BJ (cell line): ENCODE data around the gene CDK14. TPM values are rescaled to one million over a fixed set of nuclear protein-coding genes. Genes with fewer than 3 reads are reported as not detected.
A peak's percentile ranks its signal among the peaks of the same experiment; 100 is the strongest.

ENCODE experiments used
- CTCF ChIA-PET: fragments of 350-600 bp; formaldehyde crosslinking; extraction: SDS; loops from one replicate; lab custom pipeline; 2021; ENCODE audit warnings: antibody characterized with exemption, inconsistent platforms; lab: Yijun Ruan, JAX
- POLR2A ChIA-PET: fragments of 300-600 bp; sonication (Branson Sonifier 250); formaldehyde crosslinking; extraction: SDS; loops from one replicate; lab custom pipeline; 2021; ENCODE audit warnings: antibody characterized with exemption; lab: Charles Lee
- DNase-seq: peaks from one replicate; pipeline ENCODE4 v3.0.0-alpha.2; 2011; ENCODE audit warnings: low read depth
- H3K27me3 ChIP-seq: 2 replicates; pipeline ENCODE4 v1.6.0; 2011; ENCODE audit warnings: low read length; ENCODE audit not compliant: control insufficient read depth, insufficient read depth
- H3K36me3 ChIP-seq: 2 replicates; pipeline ENCODE4 v1.5.1; 2011; ENCODE audit warnings: low read length; ENCODE audit not compliant: control insufficient read depth, insufficient read depth
- H3K4me3 ChIP-seq: 2 replicates; pipeline ENCODE4 v1.5.1; 2011; ENCODE audit warnings: low read depth, mild to moderate bottlenecking, control low read depth, low read length
- CTCF ChIP-seq: IDR thresholded peaks from 2 replicates; pipeline ENCODE4 v1.5.1; 2011; ENCODE audit warnings: low read depth, mild to moderate bottlenecking, control low read depth, inconsistent platforms, low read length, moderate library complexity; ENCODE audit not compliant: insufficient read depth
- polyA plus RNA-seq: library from polyadenylated mRNA; depleted of rRNA; stranded (reverse); fragments of >200 nt; gene quantifications from 2 replicates; pipeline ENCODE4 v1.2.3, GENCODE V29; 2011

CDK14 gene
- polyA plus RNA-seq, 1 experiment, result 6.7 TPM

- DNase-seq, result peak; percentile 17
- ChIA-PET CTCF (interaction anchor here (0.7 to 1.1 kb wide), 4 partner anchors 15 to 591 kb away, joined by 3 to 5 read pairs (median 3); no protein-coding TSS in a partner anchor), POLR2A (interaction anchor here (0.6 kb wide), 1 partner anchor 221 kb away, joined by 3 read pairs; no protein-coding TSS in a partner anchor)
- Histone ChIP-seq H3K4me3 (no peak overlapping the region), H3K27me3 (no peaks in the 10 kb centered on the region), H3K36me3 (no peaks in the 10 kb centered on the region)
- peak; percentile 44 for TF ChIP-seq CTCF
Measured at GRCh38 chr7:91046322-91047089, 450.4 kb downstream of the CDK14 start.

GRCh38 chr7:91047636-91048035 lies 451.5 kb downstream of the CDK14 start:
- no peak for TF ChIP-seq CTCF
- ChIA-PET CTCF (interaction anchor here (0.6 to 1.1 kb wide), 4 partner anchors 14 to 592 kb away, joined by 3 to 5 read pairs (median 3); no protein-coding TSS in a partner anchor), POLR2A (no interaction called here)
- H3K36me3 ChIP-seq, result no peaks in the 10 kb centered on the region
- H3K27me3 ChIP-seq, result no peaks in the 10 kb centered on the region
- no peak for DNase-seq
- no peak overlapping the region for H3K4me3 ChIP-seq

DNA sequence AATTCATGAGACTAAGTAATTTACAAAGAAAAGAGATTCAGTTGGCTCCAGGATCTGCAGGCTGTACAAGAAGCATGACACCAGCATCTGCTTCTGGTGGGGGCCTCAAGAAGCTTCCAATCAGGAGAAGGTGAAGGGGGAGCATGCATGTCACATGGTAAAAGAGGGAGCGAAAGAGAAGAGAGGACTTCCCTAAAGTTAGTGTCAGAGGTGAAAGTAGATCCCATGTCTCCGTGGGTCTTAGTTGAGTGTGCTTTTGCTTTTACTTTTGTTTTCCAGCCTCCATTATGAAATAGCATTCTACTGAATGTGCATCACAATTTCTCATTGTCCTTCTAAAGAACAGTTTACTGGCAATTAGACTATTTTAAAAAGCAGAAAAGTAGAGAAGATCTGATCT lies 454.6 kb downstream of the CDK14 start:
- H3K27me3 ChIP-seq, result no peaks in the 10 kb centered on the region
- H3K4me3 ChIP-seq, result no peak overlapping the region
- TF ChIP-seq CTCF, result no peak
- ChIA-PET POLR2A (no interaction called here), CTCF (interaction anchor here (0.7 to 1.1 kb wide), 2 partner anchors 8 to 16 kb away, joined by 3 read pairs; no protein-coding TSS in a partner anchor)
- DNase-seq, result no peak
- no peaks in the 10 kb centered on the region for H3K36me3 ChIP-seq

GRCh38 chr7:91051966-91052365 lies 455.8 kb downstream of the CDK14 start:
- no peak for TF ChIP-seq CTCF
- ChIA-PET POLR2A (no interaction called here), CTCF (no interaction called here)
- Histone ChIP-seq H3K27me3 (no peaks in the 10 kb centered on the region), H3K4me3 (no peak overlapping the region), H3K36me3 (no peaks in the 10 kb centered on the region)
- DNase-seq, result no peak

DNA sequence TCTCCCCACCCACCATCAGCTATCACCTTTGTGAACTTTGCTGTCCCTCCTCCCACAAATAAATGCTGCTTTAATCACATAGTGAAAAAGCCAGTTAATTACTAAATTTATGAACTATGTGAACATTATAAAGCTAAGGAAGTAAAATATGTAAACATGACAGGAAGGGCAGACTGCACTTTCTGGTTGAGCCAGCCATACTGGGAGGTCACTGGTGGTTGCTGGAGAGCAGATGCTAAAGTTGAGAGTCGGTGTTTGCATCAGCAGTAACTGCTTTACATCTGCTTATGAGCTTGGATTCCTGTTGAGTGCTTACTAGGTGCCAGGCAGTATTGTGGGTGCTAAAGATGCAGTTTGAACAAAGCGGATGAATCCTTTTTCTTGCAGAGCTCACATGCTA lies 458.3 kb downstream of the CDK14 start:
- TF ChIP-seq CTCF, result no peak
- ChIA-PET CTCF (interaction anchor here (0.7 to 1.7 kb wide), 8 partner anchors 10 to 826 kb away, joined by 3 to 9 read pairs (median 4); no protein-coding TSS in a partner anchor), POLR2A (no interaction called here)
- DNase-seq, result no peak
- no peak overlapping the region for H3K4me3 ChIP-seq
- H3K27me3 ChIP-seq, result no peaks in the 10 kb centered on the region
- H3K36me3 ChIP-seq, result no peaks in the 10 kb centered on the region
